Vagina (tissue), 2 donors: Measurements from ENCODE around the gene SPSB3.

Experiments used
- POLR2A ChIP-seq, 2 donors: fragments of 450-650 bp; IDR thresholded peaks; one replicate each; pipeline ENCODE4 v1.6.1; 2017; ENCODE audit warnings: antibody characterized with exemption in 2 of 2, mild to moderate bottlenecking in 2 of 2, moderate library complexity in 2 of 2
- POLR2AphosphoS5 ChIP-seq, 2 donors: sonication (generic); formaldehyde crosslinking; IDR thresholded peaks; one replicate each; pipeline ENCODE4 v1.9.0; 2017; ENCODE audit warnings: antibody characterized with exemption in 2 of 2, mild to moderate bottlenecking in 2 of 2, low read depth in 1 of 2; ENCODE audit not compliant: insufficient read depth in 1 of 2
- TF ChIP-seq, protein P1 (sequence below), 3 experiments: fragments of 450-650 bp in 2 of 3; fragments of 200-600 bp in 1 of 3; sonication (generic) in 1 of 3; IDR thresholded peaks; one replicate each; pipeline ENCODE4 v1.5.1; 2017 to 2019; ENCODE audit warnings: antibody characterized with exemption in 3 of 3, mild to moderate bottlenecking in 2 of 3, moderate library complexity in 2 of 3

DNA sequence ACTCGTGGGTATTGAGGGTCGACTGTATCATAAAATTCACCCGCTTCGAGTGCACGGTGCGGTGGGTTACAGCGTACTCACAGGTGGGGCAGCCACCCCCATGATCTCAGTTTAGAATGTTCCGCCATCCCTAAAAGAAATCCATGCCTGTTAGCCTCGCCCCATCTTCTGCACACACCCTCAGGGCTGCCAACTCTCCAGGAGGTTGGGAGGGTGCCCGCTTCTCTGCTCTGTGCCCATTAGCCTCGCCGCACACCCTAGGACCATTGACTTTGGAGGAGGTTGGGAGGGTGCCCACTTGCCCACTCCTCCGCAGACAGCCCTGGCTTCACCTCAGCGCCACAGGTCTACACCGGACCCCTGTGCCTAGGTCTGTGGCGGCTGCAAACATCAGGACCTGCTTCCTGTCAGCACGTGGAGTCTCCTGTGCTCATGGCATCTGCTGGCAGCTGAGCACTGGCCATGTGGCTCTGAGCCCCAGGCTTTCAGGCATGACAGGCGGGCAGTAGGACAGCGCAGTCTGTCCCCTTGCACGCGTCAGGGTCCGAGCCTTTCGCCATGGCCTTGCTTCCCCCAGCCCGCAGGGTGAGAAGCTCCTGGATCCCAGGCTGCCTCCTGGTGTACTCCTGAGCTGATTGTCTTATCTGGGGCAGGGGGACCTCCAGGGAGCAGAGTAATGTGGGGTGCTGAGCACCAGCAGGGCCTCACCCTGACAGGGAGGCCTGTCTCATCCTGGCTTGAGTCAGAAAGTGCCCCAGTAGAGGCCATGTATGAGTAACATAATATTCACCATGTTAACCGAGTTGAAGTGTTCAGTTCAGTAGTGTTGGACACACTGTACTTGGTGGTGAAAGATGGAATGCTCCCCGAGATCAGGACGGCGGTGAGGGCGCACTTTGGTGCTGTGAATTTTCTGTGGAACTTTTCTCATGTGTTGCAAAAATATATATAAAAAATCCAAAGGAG is 32.9 kb downstream of the SPSB3 start:
- TF ChIP-seq POLR2A (IDR thresholded peaks at IDR 0.05) = no peak
- TF ChIP-seq, protein P1, sequence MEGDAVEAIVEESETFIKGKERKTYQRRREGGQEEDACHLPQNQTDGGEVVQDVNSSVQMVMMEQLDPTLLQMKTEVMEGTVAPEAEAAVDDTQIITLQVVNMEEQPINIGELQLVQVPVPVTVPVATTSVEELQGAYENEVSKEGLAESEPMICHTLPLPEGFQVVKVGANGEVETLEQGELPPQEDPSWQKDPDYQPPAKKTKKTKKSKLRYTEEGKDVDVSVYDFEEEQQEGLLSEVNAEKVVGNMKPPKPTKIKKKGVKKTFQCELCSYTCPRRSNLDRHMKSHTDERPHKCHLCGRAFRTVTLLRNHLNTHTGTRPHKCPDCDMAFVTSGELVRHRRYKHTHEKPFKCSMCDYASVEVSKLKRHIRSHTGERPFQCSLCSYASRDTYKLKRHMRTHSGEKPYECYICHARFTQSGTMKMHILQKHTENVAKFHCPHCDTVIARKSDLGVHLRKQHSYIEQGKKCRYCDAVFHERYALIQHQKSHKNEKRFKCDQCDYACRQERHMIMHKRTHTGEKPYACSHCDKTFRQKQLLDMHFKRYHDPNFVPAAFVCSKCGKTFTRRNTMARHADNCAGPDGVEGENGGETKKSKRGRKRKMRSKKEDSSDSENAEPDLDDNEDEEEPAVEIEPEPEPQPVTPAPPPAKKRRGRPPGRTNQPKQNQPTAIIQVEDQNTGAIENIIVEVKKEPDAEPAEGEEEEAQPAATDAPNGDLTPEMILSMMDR (IDR thresholded peaks at IDR 0.05) = no peak
- TF ChIP-seq POLR2AphosphoS5 (IDR thresholded peaks at IDR 0.05; ENCODE audit: insufficient read depth in 1 of 2, low read depth in 1 of 2) = no peak
